Loucy (cell line): ENCODE data around the gene LIPK.

Experiments
- CTCF ChIP-seq: fragments of 200-600 bp; sonication (generic); conservative IDR thresholded peaks from 2 replicates; pipeline ENCODE4 v1.5.1; 2014; ENCODE audit warnings: mild to moderate bottlenecking, antibody characterized with exemption, low read length
- EZH2phosphoT487 ChIP-seq: fragments of 200-600 bp; IDR thresholded peaks from 2 replicates; pipeline ENCODE4 v1.6.1; 2018; ENCODE audit warnings: antibody characterized with exemption, mild to moderate bottlenecking, moderate library complexity, borderline replicate concordance

- no peak for TF ChIP-seq CTCF
- TF ChIP-seq EZH2phosphoT487: no peak
These were observed 59.8 kb downstream of the LIPK start for GRCh38 chr10:88765816-88766215.
